HG02571 (cell line): ENCODE results near the gene TSC22D4.
A peak's percentile ranks its signal among the peaks of the same experiment; 100 is the strongest.

Source experiments
- ATAC-seq: cut with Tn5 transposase; IDR thresholded peaks from one replicate; pipeline ENCODE4 v1.9.1; 2021; ENCODE audit warnings: mild to moderate bottlenecking, moderate library complexity; ENCODE audit not compliant: unreplicated experiment

The TSC22D4 gene

GRCh38 chr7:100493476-100494264 lies 14.7 kb upstream of the TSC22D4 start:
- no peak for ATAC-seq

- ATAC-seq = no peak
Measured at GRCh38 chr7:100492738-100493475, 13.9 kb upstream of the TSC22D4 start.

GRCh38 chr7:100491192-100491578 lies 12.2 kb upstream of the TSC22D4 start:
- no peak for ATAC-seq

GRCh38 chr7:100490483-100491191 lies 11.6 kb upstream of the TSC22D4 start:
- no peak for ATAC-seq

GRCh38 chr7:100489824-100490223 lies 10.8 kb upstream of the TSC22D4 start:
- no peak for ATAC-seq

GRCh38 chr7:100489121-100489520 lies 10.1 kb upstream of the TSC22D4 start:
- ATAC-seq = no peak

- ATAC-seq = no peak
Measured at GRCh38 chr7:100488333-100489095, 9.5 kb upstream of the TSC22D4 start.

GRCh38 chr7:100486753-100487446 lies 7.9 kb upstream of the TSC22D4 start:
- no peak for ATAC-seq

- ATAC-seq = no peak
Measured at GRCh38 chr7:100486111-100486636, 7.2 kb upstream of the TSC22D4 start.

GRCh38 chr7:100485471-100485876 lies 6.5 kb upstream of the TSC22D4 start:
- ATAC-seq = no peak

GRCh38 chr7:100484673-100485045 lies 5.6 kb upstream of the TSC22D4 start:
- ATAC-seq = no peak

- ATAC-seq = peak; percentile 14
Measured at GRCh38 chr7:100483722-100484672, 5.0 kb upstream of the TSC22D4 start, which contains the start of gene NYAP1. NYAP1 (plus strand) TSS chr7:100483927; CDS start chr7:100485312, 1,385 bp downstream.

GRCh38 chr7:100483090-100483721 lies 4.2 kb upstream of the TSC22D4 start:
- peak; percentile 38 for ATAC-seq

- no peak for ATAC-seq
Measured at GRCh38 chr7:100482728-100483089, 3.7 kb upstream of the TSC22D4 start.

GRCh38 chr7:100481466-100481865 lies 2.5 kb upstream of the TSC22D4 start:
- no peak for ATAC-seq

GRCh38 chr7:100477871-100478267 lies 1.1 kb downstream of the TSC22D4 start:
- no peak for ATAC-seq

GRCh38 chr7:100476903-100477870 lies 1.8 kb downstream of the TSC22D4 start:
- no peak for ATAC-seq
